ENCODE results near the gene ABLIM1. TPM values are rescaled to one million over a fixed set of nuclear protein-coding genes. Genes with fewer than 3 reads are reported as not detected.

The ABLIM1 gene
- total RNA-seq, 6 experiments from 2014 or later: 38.8 to 76.5 (median 50.6) TPM

DNA sequence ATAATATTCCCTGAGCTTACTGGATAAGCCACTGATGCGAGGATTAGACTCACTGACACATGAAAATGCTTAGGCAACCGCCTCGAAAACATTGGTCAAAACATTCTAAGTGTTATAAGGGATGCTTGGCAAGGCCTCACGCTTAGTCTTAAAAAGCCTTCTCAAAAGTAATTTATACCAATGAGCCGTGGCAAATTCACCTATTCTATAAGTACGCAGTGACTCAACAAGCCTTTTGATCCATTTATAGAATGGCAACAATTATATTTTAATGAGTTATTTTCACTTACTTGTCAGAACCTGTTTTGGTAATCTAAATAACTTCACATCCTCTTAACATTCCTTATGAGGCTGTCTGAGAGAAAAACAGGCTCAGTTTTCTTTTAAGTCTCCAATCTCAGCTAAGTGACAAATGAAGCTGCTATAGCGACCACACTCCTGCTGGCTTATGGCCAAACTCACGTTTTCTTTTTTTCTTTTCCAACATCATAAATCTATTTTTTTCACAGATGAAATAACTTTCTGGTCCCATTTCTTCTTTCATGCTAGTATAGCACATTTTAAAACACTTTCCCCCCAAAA, 132.6 kb downstream of the ABLIM1 start:
- 55% methylated on average over 7 of the region's 8 CpGs for WGBS (ENCODE audit: insufficient coverage, low coverage, low lambda C conversion rate, missing lambda C conversion rate)

DNA sequence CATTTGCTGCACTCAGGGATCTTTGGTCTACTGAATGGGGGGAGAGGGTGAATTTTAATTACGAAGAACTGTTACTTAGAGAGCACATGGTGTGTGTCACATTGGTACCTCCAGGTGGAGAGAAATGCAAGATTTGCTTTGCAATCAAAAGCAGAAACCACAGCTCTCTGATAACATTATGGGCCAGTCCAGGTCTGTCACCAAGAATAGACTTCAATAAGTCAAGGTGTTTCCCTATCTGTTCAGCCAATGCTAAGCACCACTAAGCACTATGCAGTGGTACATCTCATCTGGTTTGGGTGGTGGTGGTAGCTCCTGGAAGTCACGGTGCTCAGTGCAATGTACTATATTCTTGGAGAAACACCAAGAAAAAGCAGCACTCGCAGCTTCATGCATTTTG, 134.2 kb downstream of the ABLIM1 start:
- ATAC-seq (peak in 2 of 4 donors; percentile 5 to 14), DNase-seq (no peak)
- Histone ChIP-seq H3K4me3 (no peak overlapping the region), H3K9me3 (no peaks in the 10 kb centered on the region), H3K36me3 (no peaks in the 10 kb centered on the region), H3K27ac (no peak overlapping the region), H3K4me1 (peaks cover 0 to 47% (median 16%) of the 10 kb centered on the region in 4 donors), H3K27me3 (no peaks in the 10 kb centered on the region)
- TF ChIP-seq, protein P1, sequence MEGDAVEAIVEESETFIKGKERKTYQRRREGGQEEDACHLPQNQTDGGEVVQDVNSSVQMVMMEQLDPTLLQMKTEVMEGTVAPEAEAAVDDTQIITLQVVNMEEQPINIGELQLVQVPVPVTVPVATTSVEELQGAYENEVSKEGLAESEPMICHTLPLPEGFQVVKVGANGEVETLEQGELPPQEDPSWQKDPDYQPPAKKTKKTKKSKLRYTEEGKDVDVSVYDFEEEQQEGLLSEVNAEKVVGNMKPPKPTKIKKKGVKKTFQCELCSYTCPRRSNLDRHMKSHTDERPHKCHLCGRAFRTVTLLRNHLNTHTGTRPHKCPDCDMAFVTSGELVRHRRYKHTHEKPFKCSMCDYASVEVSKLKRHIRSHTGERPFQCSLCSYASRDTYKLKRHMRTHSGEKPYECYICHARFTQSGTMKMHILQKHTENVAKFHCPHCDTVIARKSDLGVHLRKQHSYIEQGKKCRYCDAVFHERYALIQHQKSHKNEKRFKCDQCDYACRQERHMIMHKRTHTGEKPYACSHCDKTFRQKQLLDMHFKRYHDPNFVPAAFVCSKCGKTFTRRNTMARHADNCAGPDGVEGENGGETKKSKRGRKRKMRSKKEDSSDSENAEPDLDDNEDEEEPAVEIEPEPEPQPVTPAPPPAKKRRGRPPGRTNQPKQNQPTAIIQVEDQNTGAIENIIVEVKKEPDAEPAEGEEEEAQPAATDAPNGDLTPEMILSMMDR (IDR thresholded peaks at IDR 0.05): no peak
- TF ChIP-seq POLR2A (IDR thresholded peaks at IDR 0.05): no peak
- intact Hi-C loops (cut with DNase I): no loop called here
- 44% methylated on average over 3 of the region's 3 CpGs for WGBS (ENCODE audit: insufficient coverage, low coverage, low lambda C conversion rate, missing lambda C conversion rate)

More for the DNA sequence above, 132.6 kb downstream of the ABLIM1 start:
- H3K9me3 ChIP-seq: no peaks in the 10 kb centered on the region
- peaks cover 0 to 40% (median 12%) of the 10 kb centered on the region in 4 donors for H3K4me1 ChIP-seq
- H3K4me3 ChIP-seq: peak overlapping the region in 2 of 3 donors; percentile 33 to 49
- no peak for DNase-seq
- H3K27ac ChIP-seq: peak overlapping the region; percentile 62 to 84 (median 74)
- H3K27me3 ChIP-seq: no peaks in the 10 kb centered on the region
- intact Hi-C loops (cut with DNase I): no loop called here
- H3K36me3 ChIP-seq: no peaks in the 10 kb centered on the region
- no peak for ATAC-seq
- TF ChIP-seq, protein P1 (IDR thresholded peaks at IDR 0.05): no peak
- no peak for TF ChIP-seq POLR2A (IDR thresholded peaks at IDR 0.05)

DNA sequence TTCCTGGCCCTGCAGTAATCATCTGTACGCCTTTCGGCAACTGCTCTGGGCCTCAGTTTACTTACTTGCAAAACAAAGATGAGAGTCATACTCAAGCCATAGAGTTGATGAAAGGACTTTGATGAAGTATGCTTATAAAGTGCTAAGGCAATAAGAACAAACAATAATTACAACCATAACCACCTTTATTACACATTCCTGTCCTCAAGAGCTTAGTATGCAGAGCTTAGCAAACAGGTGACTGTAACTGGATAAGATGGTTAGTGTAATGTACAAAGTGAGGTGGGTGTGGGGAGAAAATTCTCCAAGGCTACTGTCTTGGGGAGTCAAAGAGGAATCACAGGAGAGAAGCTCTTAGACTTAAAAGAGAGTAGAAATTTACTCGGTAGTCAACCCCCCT, 136.8 kb downstream of the ABLIM1 start:
- Histone ChIP-seq H3K27ac (peak overlapping the region in 1 of 3 donors; percentile 53), H3K36me3 (no peaks in the 10 kb centered on the region), H3K4me1 (peaks cover 0 to 41% (median 12%) of the 10 kb centered on the region in 4 donors), H3K27me3 (no peaks in the 10 kb centered on the region), H3K9me3 (no peaks in the 10 kb centered on the region), H3K4me3 (no peak overlapping the region)
- no peak for ATAC-seq
- WGBS (ENCODE audit: insufficient coverage, low coverage, low lambda C conversion rate, missing lambda C conversion rate): 93% methylated on average over 3 of the region's 3 CpGs
- no peak for TF ChIP-seq POLR2A (IDR thresholded peaks at IDR 0.05)
- TF ChIP-seq, protein P1 (IDR thresholded peaks at IDR 0.05): no peak
- intact Hi-C loops (cut with DNase I): no loop called here
- DNase-seq: no peak

DNA sequence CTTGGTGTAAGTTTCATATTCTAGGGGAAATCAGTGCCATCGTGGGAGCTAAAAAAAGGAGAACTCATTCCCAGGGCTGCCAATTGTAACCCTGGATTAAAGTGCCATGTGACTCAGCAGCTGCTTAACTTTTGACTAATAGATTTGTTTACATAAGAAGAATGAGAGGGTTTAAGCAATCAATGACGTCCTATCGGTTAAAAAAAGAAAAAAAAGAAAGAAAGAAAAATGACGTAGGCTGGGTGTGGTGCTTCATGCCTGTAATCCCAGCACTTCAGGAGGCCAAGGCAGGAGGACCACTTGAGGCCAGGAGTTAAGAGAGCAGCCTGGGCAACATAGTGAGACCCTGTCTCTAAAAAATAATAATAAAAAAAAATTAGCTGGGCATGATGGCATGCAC, 137.6 kb downstream of the ABLIM1 start:
- WGBS (ENCODE audit: insufficient coverage, low coverage, low lambda C conversion rate, missing lambda C conversion rate): 24% methylated on average over 4 of the region's 4 CpGs
- no peak for TF ChIP-seq POLR2A (IDR thresholded peaks at IDR 0.05)
- TF ChIP-seq, protein P1 (IDR thresholded peaks at IDR 0.05): no peak
- H3K36me3 ChIP-seq: no peaks in the 10 kb centered on the region
- intact Hi-C loops (cut with DNase I): no loop called here
- no peaks in the 10 kb centered on the region for H3K27me3 ChIP-seq
- peaks cover 0 to 33% (median 9%) of the 10 kb centered on the region in 4 donors for H3K4me1 ChIP-seq
- no peaks in the 10 kb centered on the region for H3K9me3 ChIP-seq
- no peak for DNase-seq
- ATAC-seq: peak; percentile 46 to 65 (median 65)
- no peak overlapping the region for H3K4me3 ChIP-seq
- H3K27ac ChIP-seq: peak overlapping the region in 2 of 3 donors; percentile 53 to 55
